Activated T-cell treated with anti-CD3 and anti-CD28 coated beads for 24 hours (primary cell): ENCODE results near the gene FCRLA.

Experiments
- DNase-seq: peaks from one replicate; pipeline ENCODE4 v3.0.0-alpha.2; 2020; ENCODE audit warnings: low read depth

Gene FCRLA

DNA sequence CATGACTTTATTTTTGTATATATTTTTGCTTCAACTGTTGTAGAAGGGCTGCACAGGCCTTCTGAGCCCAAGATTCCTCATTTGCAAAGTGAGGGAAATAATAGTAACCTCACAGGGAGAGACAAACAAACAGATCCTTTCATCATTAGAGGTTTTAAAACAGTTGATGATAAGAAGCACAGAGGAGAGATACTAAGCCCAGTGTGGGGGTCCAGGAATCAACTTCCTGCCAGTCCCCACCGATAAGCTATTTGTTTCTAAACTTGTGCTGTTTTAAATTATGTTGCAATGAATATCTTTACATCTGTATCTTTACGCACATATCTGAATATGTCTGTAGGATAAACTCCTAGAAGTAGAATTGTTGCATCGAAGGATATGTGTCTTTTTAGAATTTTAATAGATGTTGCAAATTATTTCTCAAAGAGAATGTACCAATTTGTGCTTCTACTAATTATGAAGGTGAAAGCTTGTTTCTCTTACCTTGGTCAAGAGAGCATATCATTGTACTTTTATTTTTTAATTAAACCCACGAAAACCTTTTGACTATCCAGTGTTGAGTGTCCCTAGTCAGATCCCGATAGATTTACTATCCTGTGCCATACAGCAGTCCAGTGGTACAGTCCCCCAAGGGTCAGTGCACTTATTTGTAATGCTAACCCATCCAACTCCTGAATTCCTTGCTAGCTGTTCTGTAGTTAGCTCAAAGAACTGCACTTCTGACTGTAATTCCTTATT lies 25.1 kb downstream of the FCRLA start:
- no peak for DNase-seq

DNA sequence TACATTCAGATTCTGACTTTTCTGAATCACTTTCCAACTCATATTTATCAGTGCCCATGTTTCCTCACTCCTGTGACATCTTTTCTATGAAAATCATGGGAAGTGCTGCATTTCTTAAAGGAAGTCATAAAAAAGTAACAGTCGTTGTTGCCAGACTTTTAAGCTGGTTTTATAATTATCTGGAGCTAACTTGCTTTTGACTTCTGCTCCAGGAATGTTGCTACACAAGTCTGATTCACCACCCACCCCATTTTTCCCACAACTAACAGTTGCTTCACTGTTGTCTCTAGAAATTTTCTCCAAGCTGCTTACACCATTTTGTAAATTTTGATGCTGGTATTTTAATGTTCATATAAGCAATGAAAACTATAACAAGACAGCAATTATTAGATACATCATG lies 26.5 kb downstream of the FCRLA start:
- no peak for DNase-seq

GRCh38 chr1:161735837-161736236 lies 28.8 kb downstream of the FCRLA start:
- DNase-seq, result no peak

DNA sequence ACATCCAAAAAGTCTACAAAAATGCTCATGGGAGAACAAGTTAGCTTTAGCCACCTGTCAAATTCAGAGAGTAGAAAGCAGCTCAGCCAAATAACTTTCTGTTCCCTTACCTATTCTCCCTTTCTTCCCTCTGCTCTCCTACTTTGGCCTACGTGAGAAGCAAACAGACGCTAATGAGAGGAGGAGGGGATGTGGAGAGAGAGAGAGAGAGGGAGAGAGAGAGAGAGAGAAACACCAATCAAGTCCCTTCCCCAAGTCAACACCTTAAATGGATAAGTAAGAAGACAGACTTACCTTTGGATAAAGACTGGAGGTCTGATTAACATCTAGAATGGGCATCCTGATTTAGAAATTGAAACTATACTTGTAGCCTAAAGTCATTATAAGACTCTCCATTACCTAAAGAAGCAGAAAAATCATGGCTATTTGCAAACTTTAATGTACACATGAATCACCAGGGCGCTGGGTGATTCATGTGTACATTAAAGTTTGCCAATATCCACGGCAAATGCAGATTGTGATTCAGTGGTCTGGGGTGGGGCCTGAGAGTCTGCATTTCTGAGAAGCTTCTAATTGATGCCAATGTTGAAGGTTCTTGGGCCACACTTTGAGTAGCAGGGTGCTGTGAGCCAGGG lies 29.4 kb downstream of the FCRLA start:
- DNase-seq, result no peak

- DNase-seq, result no peak
Measured at GRCh38 chr1:161737625-161738024, 30.6 kb downstream of the FCRLA start.

GRCh38 chr1:161738627-161739287 lies 31.7 kb downstream of the FCRLA start:
- no peak for DNase-seq

DNA sequence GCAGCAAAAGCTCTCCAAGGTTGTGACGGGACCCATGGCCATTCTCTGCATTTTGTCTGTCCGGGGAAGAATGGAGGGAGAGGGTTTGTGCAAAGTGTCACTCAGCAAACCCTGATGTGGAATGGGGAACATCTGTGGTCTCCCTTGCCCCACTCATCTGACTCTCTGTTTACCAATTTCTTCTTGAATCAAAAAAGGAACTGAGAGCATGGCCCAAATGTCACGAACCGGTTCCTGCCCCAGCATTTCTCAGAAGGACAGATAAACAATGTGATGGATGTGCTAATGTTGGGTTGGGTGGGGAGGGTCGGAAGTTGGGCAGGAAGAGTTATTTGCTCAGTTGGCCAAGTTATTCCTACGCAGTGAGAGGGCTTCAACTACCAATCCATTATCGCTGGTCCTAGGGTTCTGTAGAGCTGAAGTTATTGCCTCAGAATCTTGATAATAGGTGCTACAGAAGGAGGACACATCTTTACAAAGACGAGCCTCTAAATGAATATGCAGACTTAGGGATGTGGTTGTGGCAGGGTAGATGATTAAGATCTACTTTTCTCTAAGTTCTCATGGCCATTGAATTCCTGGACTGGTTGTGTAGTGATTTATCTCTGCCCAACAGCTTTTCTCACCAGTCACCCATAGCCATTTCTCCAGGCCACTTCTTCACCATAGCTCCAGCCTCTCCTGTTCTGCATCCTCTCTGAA lies 33.0 kb downstream of the FCRLA start:
- DNase-seq, result no peak

GRCh38 chr1:161740921-161741320 lies 33.9 kb downstream of the FCRLA start:
- DNase-seq, result no peak

DNA sequence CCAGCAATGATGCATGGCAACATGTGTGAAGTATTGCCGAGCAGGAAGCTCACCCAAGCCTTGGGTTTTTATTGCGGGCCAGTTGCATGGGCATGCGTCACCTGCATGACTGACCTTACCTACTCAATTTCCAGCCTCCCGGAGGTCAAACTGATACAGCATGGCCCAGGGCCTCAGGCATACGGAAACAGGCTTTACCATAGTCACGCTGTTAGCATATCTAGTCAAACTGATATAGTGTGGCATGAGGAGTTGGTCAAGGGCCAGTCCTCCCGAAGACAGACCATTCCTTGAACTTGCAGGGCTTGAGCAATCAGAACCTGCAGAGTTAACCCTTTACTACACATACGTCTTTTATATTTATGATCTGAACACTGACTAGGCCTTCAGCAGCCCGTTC lies 36.2 kb downstream of the FCRLA start:
- DNase-seq, result no peak

DNA sequence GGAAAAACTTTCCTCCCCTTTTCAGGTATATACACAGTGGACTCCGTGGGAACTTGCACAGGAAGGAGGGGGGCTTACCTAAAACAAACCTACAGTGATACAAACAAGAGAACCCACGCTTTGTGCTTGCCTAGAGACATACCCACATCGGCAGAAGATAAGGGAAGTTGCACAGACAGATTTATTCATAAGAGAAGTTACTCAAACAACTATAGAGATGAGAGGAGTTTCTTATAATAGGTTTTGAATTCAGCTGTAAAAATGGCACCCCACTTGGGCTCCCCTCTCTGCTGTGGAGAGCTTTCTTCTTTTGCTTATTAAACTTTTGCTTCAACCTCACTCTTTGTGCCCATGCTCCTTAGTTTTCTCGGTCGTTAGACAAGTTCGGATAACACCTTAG lies 40.8 kb downstream of the FCRLA start:
- no peak for DNase-seq

DNA sequence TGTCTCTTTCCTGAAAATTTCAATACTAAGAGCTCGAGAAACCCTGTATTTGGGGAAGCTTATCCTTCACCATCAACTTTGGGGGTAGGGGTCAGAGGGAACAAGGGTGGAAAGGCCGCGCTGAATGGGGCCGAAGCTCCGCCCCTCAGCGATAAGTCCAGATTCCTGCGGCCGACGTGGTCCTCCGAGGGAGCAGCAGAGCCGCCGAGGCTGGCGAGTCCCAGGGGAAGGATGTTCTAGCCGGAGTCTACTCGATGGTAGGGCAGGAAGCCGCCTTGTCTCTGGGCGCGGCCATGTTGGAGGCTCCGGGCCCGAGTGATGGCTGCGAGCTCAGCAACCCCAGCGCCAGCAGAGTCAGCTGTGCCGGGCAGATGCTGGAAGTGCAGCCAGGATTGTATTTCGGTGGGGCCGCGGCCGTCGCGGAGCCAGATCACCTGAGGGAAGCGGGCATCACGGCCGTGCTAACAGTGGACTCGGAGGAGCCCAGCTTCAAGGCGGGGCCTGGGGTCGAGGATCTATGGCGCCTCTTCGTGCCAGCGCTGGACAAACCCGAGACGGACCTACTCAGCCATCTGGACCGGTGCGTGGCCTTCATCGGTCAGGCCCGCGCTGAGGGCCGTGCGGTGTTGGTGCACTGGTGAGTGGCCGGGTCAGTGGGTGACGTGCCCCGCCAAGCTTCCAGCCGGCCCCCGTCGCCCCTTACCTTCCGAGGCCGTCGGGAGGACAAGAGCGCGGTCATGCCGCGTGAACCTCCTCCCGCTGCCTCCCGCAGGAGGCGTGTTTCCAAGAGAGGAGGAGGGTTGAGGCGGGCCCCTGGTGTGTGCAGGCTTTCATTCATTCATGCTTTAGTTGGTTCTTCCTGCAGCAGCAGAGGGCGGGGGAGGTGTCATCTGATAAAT lies 42.7 kb downstream of the FCRLA start, which contains the start of gene DUSP12:
Gene DUSP12, plus strand, starts transcription at position 278 of the 899 bp plus-strand sequence. Its CDS starts 16 bp downstream, at position 294.
- peak; percentile 87 for DNase-seq

GRCh38 chr1:161763522-161764098 lies 56.6 kb downstream of the FCRLA start:
- peak; percentile 27 for DNase-seq
